Uterus (tissue), 4 donors: ENCODE measurements around the gene RLN1. TPM values are rescaled to one million over a fixed set of nuclear protein-coding genes. Genes with fewer than 3 reads are reported as not detected.
"Not testable (repeated sequence)": the region's sequence is repeated elsewhere in the genome, so short reads cannot be mapped to it uniquely, and the experiment has no call there.

Experiments
- DNase-seq, 2 donors: peaks; one replicate each; pipeline ENCODE4 v3.0.0-alpha.2; 2019 to 2020
- H3K27ac ChIP-seq, 2 donors: fragments of 200-600 bp; sonication (generic); 1 replicate in 1 of 2; 2 replicates in 1 of 2; pipeline ENCODE4 v1.5.1; 2016 to 2018
- H3K27me3 ChIP-seq, 2 donors: fragments of 200-600 bp; sonication (generic); one replicate each; pipeline ENCODE4 v1.5.1; 2018 to 2019; ENCODE audit warnings: control low read depth in 1 of 2
- H3K36me3 ChIP-seq, 2 donors: fragments of 200-600 bp; sonication (generic); one replicate each; pipeline ENCODE4 v1.5.1; 2019; ENCODE audit warnings: control low read depth in 1 of 2
- H3K4me1 ChIP-seq, 2 donors: fragments of 200-600 bp; sonication (generic); one replicate each; pipeline ENCODE4 v1.5.1; 2018 to 2019; ENCODE audit warnings: control low read depth in 1 of 2
- H3K4me3 ChIP-seq, 2 donors: fragments of 200-600 bp; sonication (generic); 1 replicate in 1 of 2; 2 replicates in 1 of 2; pipeline ENCODE4 v1.5.1; 2018 to 2019; ENCODE audit warnings: mild to moderate bottlenecking in 1 of 2
- H3K9me3 ChIP-seq, 2 donors: fragments of 200-600 bp; sonication (generic); one replicate each; pipeline ENCODE4 v1.5.1; 2019; ENCODE audit warnings: control low read depth in 1 of 2
- POLR2A ChIP-seq, 2 donors: fragments of 450-650 bp; IDR thresholded peaks; one replicate each; pipeline ENCODE4 v1.6.1; 2016; ENCODE audit warnings: antibody characterized with exemption in 2 of 2, mild to moderate bottlenecking in 1 of 2, moderate library complexity in 1 of 2
- intact Hi-C: fragments of 100-400 bp; cut with DNase I; formaldehyde crosslinking; loops from one replicate; pipeline ENCODE4 v1.15.1; 2023; ENCODE audit warnings: low total_unique reads
- total RNA-seq, 4 donors: library from RNA; depleted of rRNA in 3 of 4; stranded (reverse); fragments of >200 nt in 3 of 4; gene quantifications; one replicate each; pipeline versions ENCODE4 v1.1.0 to v1.2.4, GENCODE V29; 2014 to 2023
- TF ChIP-seq, protein P1 (sequence below), 4 experiments: fragments of 200-600 bp in 2 of 4; fragments of 450-650 bp in 2 of 4; sonication (generic) in 2 of 4; IDR thresholded peaks; one replicate each; pipeline ENCODE4 v1.5.1; 2016 to 2019; ENCODE audit warnings: antibody characterized with exemption in 4 of 4, mild to moderate bottlenecking in 2 of 4, moderate library complexity in 1 of 4
- donor health status: DM: yes; HTN: yes; CAD: no.

The RLN1 gene
- total RNA-seq, 4 donors from 2014 or later: 0.76 TPM; not detected in 3

DNA sequence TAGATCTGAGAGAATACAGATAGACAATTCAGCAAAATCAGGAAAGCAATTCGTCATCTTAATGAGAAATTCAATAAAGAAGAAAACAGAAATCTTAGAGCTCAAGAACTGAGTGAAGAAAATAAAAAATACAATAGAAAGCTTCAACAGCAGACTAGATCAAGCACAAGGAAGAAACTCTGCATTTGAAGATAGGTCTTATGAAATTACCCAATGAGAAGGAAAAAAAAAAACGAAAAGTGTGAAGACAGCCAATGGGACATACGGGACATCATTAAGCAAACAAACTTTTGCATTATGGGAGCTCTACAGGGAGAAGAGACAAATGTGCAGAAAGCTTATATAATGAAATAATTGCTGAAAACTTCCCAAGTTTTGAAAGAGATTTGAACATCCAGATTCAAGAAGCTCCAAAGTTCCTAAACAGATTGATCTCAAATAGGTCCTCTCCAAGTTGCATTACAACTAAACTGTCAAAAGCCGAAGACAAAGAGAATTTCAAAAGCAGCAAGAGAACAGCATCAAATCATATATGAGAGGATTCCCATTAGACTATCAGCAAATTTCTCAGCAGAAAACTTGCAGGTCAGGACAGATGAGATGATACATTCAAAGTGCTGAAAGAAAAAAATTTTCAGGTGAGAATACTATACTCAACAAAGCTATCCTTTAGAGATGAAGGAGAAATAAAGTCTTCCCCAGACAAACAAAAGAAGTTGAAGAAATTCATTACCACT is 24.3 kb downstream of the RLN1 start:
- intact Hi-C loops: no loop called here
- H3K9me3 ChIP-seq: no peaks in the 10 kb centered on the region
- H3K27ac ChIP-seq: no peak overlapping the region
- no peak for DNase-seq
- TF ChIP-seq POLR2A (IDR thresholded peaks at IDR 0.05): no peak
- TF ChIP-seq, protein P1, sequence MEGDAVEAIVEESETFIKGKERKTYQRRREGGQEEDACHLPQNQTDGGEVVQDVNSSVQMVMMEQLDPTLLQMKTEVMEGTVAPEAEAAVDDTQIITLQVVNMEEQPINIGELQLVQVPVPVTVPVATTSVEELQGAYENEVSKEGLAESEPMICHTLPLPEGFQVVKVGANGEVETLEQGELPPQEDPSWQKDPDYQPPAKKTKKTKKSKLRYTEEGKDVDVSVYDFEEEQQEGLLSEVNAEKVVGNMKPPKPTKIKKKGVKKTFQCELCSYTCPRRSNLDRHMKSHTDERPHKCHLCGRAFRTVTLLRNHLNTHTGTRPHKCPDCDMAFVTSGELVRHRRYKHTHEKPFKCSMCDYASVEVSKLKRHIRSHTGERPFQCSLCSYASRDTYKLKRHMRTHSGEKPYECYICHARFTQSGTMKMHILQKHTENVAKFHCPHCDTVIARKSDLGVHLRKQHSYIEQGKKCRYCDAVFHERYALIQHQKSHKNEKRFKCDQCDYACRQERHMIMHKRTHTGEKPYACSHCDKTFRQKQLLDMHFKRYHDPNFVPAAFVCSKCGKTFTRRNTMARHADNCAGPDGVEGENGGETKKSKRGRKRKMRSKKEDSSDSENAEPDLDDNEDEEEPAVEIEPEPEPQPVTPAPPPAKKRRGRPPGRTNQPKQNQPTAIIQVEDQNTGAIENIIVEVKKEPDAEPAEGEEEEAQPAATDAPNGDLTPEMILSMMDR (IDR thresholded peaks at IDR 0.05): no peak
- H3K4me1 ChIP-seq: no peaks in the 10 kb centered on the region
- H3K36me3 ChIP-seq: no peaks in the 10 kb centered on the region
- H3K4me3 ChIP-seq: no peak overlapping the region
- no peaks in the 10 kb centered on the region for H3K27me3 ChIP-seq

DNA sequence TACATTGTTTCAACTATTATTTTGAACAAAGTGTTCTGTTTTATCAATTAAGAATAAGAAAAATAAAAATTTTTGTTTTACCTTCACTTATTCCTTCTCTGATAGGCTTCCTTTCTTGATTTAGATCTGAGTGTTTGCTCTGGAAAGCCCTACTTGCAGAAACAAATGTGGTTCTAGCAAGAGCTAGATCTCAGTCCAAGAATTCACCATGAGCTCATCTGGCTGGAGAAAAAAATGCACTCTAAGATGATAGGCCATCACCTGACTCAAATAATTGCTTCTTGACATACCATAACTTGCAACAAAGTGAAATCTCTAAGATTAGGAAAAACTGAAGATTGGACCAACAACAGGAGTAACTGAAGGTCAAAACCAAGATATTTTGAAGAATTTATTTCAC is 28.8 kb downstream of the RLN1 start:
- H3K4me1 ChIP-seq: no peaks in the 10 kb centered on the region
- no peaks in the 10 kb centered on the region for H3K9me3 ChIP-seq
- intact Hi-C loops: no loop called here
- H3K36me3 ChIP-seq: no peaks in the 10 kb centered on the region
- DNase-seq: no peak
- TF ChIP-seq POLR2A (IDR thresholded peaks at IDR 0.05): no peak
- TF ChIP-seq, protein P1 (IDR thresholded peaks at IDR 0.05): no peak
- H3K27me3 ChIP-seq: no peaks in the 10 kb centered on the region
- H3K4me3 ChIP-seq: no peak overlapping the region
- no peak overlapping the region for H3K27ac ChIP-seq

DNA sequence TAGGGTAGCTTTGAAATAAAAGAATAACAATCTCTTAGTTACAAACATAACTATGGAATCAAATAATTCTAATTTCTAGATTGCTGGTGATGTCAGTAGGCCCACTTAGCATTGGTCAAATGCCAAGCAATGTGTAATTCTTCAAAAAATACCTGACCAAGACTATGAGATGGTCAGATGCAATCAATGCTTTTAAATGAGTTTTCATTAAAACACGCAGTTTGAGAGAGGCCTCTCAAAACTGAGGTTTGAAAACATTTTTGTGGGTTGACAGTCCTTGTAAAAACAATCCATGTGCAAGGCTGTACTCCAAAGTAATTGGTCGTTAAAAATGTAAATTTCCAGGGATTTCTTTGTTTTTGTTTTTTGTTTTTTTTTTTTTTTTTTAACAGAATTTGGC is 33.9 kb downstream of the RLN1 start:
- Histone ChIP-seq H3K4me3 (no peak overlapping the region), H3K36me3 (no peaks in the 10 kb centered on the region), H3K27ac (no peak overlapping the region), H3K4me1 (no peaks in the 10 kb centered on the region), H3K27me3 (no peaks in the 10 kb centered on the region), H3K9me3 (no peaks in the 10 kb centered on the region)
- no peak for TF ChIP-seq POLR2A (IDR thresholded peaks at IDR 0.05)
- TF ChIP-seq, protein P1 (IDR thresholded peaks at IDR 0.05): no peak
- intact Hi-C loops: no loop called here
- no peak for DNase-seq

DNA sequence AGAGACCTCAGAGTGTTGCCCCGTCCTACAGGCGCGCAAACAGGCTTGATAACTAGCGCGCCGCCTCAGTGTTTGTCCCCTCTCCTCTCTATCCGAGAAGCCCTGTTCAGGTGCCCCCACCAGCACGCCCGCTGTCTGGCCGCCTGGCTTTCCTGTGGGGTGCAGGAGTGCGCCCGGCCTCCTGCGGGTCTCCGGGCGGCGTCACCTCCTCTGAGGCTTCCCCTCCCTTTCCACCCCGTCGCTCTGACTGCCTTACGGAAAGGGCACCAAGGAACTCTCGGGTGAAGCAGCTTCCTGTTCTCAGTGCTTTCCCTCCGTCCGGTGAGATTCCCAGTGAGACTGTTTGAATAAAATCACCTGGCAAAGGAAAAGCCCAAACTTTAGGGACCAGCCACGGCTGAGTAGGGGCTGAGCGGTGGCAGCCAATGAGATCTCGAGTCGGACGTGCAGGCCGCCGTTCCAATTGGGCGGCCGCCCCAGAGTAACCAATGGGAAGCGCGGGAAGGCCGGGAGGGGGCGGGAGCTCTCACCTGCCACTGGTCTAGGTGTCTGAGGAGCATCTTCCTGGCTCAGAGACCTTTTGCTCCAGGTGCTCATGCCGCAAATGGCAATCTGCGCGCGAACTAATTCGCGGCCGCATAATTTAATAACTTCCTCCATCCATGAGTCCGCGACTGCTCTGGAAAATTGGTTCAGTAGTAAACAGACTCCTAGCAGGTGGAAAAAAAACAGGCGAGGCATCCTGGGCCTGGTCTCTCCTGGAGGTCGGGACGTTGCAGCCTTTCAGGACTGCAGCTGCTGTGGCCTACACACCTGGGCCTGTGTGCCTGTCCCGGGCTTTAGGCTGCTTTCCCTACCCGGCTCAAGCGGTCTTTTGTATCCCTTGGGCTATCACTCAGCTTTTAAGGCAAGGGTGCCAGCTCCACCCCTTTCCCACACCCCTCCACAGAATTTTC is 35.6 kb downstream of the RLN1 start, which contains the start of gene RLN2:
Gene RLN2 (minus strand): TSS at position 877 of the 956 bp plus-strand sequence. CDS start 136 bp downstream, at position 741.
- DNase-seq, H3K4me1 ChIP-seq, H3K4me3 ChIP-seq, H3K9me3 ChIP-seq, intact Hi-C loops, H3K27ac ChIP-seq, H3K27me3 ChIP-seq, H3K36me3 ChIP-seq: not testable (repeated sequence)

DNA sequence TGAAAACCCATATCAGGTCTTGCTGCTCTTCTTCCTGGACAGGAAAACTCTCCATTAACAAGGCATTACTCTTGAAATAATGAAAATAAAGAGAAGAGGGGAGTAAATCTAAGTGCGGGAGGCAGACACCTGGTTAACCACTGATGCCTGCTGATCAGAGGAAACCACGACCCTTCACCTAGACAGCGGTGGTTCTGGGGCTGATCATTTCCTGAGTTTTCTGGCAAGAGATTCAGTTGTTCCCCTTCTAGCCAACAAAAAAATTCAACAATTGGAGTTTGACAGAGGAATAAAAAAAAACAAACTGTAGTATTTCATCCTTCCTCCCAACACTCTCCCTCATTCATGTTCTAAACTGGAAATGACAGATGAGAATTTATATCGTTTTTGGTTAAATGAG is 38.1 kb downstream of the RLN1 start:
- TF ChIP-seq POLR2A (IDR thresholded peaks at IDR 0.05): no peak
- TF ChIP-seq, protein P1 (IDR thresholded peaks at IDR 0.05): no peak
- no peaks in the 10 kb centered on the region for H3K4me1 ChIP-seq
- no peaks in the 10 kb centered on the region for H3K36me3 ChIP-seq
- H3K27me3 ChIP-seq: no peaks in the 10 kb centered on the region
- no peaks in the 10 kb centered on the region for H3K9me3 ChIP-seq
- H3K27ac ChIP-seq: no peak overlapping the region
- intact Hi-C loops: no loop called here
- no peak overlapping the region for H3K4me3 ChIP-seq
- DNase-seq: no peak
